Karpas-422 (cell line): ENCODE data around the gene FKTN. TPM values are rescaled to one million over a fixed set of nuclear protein-coding genes. Genes with fewer than 3 reads are reported as not detected.

ENCODE experiments used
- DNase-seq: peaks from one replicate; pipeline ENCODE4 v3.0.0-alpha.2; 2015
- H2AFZ ChIP-seq: fragments of 200-600 bp; sonication (generic); 2 replicates; pipeline ENCODE4 v1.6.1; 2014; ENCODE audit warnings: antibody characterized with exemption, low read length, mixed read lengths
- H3K27ac ChIP-seq: fragments of 200-600 bp; sonication (generic); 2 replicates; pipeline ENCODE4 v1.5.1; 2014; ENCODE audit warnings: mild to moderate bottlenecking, low read length, moderate library complexity
- H3K27me3 ChIP-seq: fragments of 200-600 bp; sonication (generic); 2 replicates; pipeline ENCODE4 v1.6.1; 2014; ENCODE audit warnings: low read length, mixed read lengths
- H3K36me3 ChIP-seq: fragments of 200-600 bp; sonication (generic); 2 replicates; pipeline ENCODE4 v1.6.1; 2014; ENCODE audit warnings: low read length, mixed read lengths; ENCODE audit not compliant: insufficient read depth
- H3K4me1 ChIP-seq: fragments of 200-600 bp; sonication (generic); 2 replicates; pipeline ENCODE4 v1.6.1; 2014; ENCODE audit warnings: mild to moderate bottlenecking, low read length, mixed read lengths
- H3K4me2 ChIP-seq: fragments of 200-600 bp; sonication (generic); 2 replicates; pipeline ENCODE4 v1.6.1; 2014; ENCODE audit warnings: low read length, low read depth, mild to moderate bottlenecking; ENCODE audit not compliant: poor library complexity, severe bottlenecking
- H3K4me3 ChIP-seq: fragments of 200-600 bp; sonication (generic); 2 replicates; pipeline ENCODE4 v1.5.1; 2014; ENCODE audit warnings: mild to moderate bottlenecking, antibody characterized with exemption, low read length, mixed read lengths
- H3K79me2 ChIP-seq: fragments of 200-600 bp; sonication (generic); 2 replicates; pipeline ENCODE4 v1.6.1; 2014; ENCODE audit warnings: mild to moderate bottlenecking, low read length, mixed read lengths
- H3K9ac ChIP-seq: fragments of 200-600 bp; sonication (generic); 2 replicates; pipeline ENCODE4 v1.6.0; 2014; ENCODE audit warnings: low read length
- H3K9me2 ChIP-seq: fragments of 200-600 bp; sonication (generic), shearing (Covaris generic); replicated peaks from 2 replicates; pipeline ENCODE4 v1.6.0; 2014; ENCODE audit warnings: mild to moderate bottlenecking, low read length, moderate library complexity; ENCODE audit not compliant: insufficient read depth
- H3K9me3 ChIP-seq: fragments of 300-700, 200-600 bp; sonication (generic); 2 replicates; pipeline ENCODE4 v1.6.1; 2014; ENCODE audit warnings: low read length, mixed read lengths
- H4K20me1 ChIP-seq: fragments of 200-600 bp; sonication (generic); 2 replicates; pipeline ENCODE4 v1.6.1; 2014; ENCODE audit warnings: mild to moderate bottlenecking, antibody characterized with exemption, low read length, low read depth; ENCODE audit not compliant: insufficient read depth
- total RNA-seq: library from RNA; depleted of rRNA; stranded (reverse); fragments of >200 nt; shearing (Covaris generic); gene quantifications from 2 replicates; pipeline ENCODE4 v1.2.3, GENCODE V29; 2014; ENCODE audit warnings: low replicate concordance

The FKTN gene
- total RNA-seq, 1 experiment from 2014 or later: 22.0 TPM

DNA sequence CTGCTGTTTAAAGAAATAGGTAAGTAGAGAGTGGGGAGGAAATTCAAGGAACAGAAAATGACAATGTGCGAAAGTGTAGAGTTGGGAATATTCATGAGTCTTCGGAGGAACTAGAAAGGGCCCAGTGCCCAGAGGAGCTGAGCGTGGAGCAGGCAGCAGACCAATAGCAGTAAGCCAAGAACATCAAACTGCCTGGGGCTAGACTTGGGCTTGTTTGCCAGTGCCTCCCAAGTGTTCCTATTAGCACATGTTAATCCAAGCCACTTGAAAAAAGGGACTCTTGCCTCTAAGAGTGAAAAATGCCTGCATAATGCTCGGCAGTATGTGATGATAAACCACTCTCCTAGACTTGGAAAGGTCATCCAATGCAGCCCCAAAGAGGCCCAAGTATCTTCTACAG lies 103.1 kb downstream of the FKTN start:
- Histone ChIP-seq H3K9me3 (no peaks in the 10 kb centered on the region), H3K36me3 (no peaks in the 10 kb centered on the region), H3K4me1 (peaks cover 71% of the 10 kb centered on the region), H3K9me2 (no peaks in the 10 kb centered on the region), H3K4me3 (0 out of 2 replicates have a peak overlapping the region, but pooled peaks have one; percentile 24), H3K9ac (0 out of 2 replicates have a peak overlapping the region, but pooled peaks have one; percentile 2), H2AFZ (no peak overlapping the region), H3K79me2 (no peaks in the 10 kb centered on the region), H3K27ac (peak overlapping the region; percentile 82), H4K20me1 (no peaks in the 10 kb centered on the region), H3K27me3 (no peaks in the 10 kb centered on the region), H3K4me2 (peak overlapping the region; percentile 62)
- DNase-seq: no peak

DNA sequence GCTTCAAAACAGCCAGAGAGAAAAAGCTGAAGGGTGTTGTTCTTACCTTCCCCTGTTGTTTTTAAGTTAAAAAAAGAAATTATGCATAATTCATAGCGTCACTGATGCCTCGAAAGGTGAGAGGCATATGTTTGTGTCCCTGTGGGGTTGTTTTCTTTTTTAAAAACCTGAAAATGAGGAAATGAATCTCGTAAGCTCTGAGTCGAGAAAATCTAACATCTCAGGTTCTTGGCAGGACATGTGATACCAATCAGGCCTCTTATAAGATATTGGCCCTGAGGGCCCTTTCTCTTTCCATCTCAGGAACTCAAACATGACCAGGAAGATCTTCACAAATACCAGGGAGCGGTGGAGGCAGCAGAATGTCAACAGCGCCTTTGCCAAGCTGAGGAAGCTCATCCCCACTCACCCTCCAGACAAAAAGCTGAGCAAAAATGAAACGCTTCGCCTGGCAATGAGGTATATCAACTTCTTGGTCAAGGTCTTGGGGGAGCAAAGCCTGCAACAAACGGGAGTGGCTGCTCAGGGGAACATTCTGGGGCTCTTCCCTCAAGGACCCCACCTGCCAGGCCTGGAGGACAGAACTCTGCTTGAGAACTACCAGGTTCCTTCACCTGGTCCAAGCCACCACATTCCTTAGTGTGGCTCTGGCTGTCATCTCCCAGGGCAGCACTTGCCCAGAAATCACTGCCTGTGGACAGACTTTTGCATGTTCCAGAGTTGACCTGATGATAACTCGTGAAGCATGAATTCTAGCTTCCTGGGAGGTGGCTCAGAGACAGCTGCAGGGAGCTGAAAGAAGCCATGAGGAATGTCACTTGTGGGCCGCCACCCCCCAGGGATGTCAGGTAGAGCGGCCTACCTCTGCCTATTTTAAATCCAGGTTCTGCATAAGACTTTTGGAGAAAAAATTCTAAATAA lies 104.5 kb downstream of the FKTN start, which contains the start of gene TAL2:
Gene TAL2, plus strand, starts transcription at position 274 of the 921 bp plus-strand sequence. Its CDS starts 40 bp downstream, at position 314.
- peak within 1 kb of the TSS; percentile 82 for H3K27ac ChIP-seq
- H4K20me1 ChIP-seq: no peaks in the 10 kb centered on the region
- peak; percentile 93 for DNase-seq
- H3K79me2 ChIP-seq: no peaks in the 10 kb centered on the region
- H3K4me1 ChIP-seq: peaks cover 68% of the 10 kb centered on the region
- H2AFZ ChIP-seq: no peak within 1 kb of the TSS
- H3K9me2 ChIP-seq: no peaks in the 10 kb centered on the region
- peak within 1 kb of the TSS; percentile 24 for H3K4me3 ChIP-seq
- H3K4me2 ChIP-seq: peak within 1 kb of the TSS; percentile 62
- H3K27me3 ChIP-seq: no peaks in the 10 kb centered on the region
- H3K9me3 ChIP-seq: no peaks in the 10 kb centered on the region
- peak within 1 kb of the TSS; percentile 53 for H3K9ac ChIP-seq
- H3K36me3 ChIP-seq: no peaks in the 10 kb centered on the region

DNA sequence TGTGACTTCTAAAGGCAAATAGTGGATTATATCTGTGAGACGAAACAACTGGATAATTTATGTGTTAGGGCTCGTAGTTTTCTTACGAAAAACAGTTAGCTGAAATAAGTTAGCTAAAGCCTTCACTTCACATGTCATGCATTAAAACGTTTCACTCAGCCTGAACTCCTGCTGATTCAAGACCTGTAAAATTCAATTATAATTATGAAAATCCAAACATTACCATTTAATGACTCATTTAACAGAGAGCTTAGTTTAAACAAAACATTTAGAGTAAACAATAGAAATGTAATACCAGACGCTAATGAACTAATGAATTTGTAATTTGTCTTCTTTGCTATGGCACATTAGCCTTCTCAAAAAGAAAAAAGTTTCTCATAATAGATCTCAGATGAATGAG lies 106.0 kb downstream of the FKTN start:
- H3K27me3 ChIP-seq: no peaks in the 10 kb centered on the region
- H3K4me2 ChIP-seq: no peak overlapping the region
- DNase-seq: peak; percentile 39
- H3K36me3 ChIP-seq: no peaks in the 10 kb centered on the region
- H3K27ac ChIP-seq: peak overlapping the region; percentile 25; the same call in 1 of the 2 replicates
- H3K9me2 ChIP-seq: no peaks in the 10 kb centered on the region
- no peak overlapping the region for H3K4me3 ChIP-seq
- no peak overlapping the region for H3K9ac ChIP-seq
- no peaks in the 10 kb centered on the region for H3K9me3 ChIP-seq
- no peaks in the 10 kb centered on the region for H3K79me2 ChIP-seq
- no peak overlapping the region for H2AFZ ChIP-seq
- H4K20me1 ChIP-seq: no peaks in the 10 kb centered on the region
- peaks cover 61% of the 10 kb centered on the region for H3K4me1 ChIP-seq

DNA sequence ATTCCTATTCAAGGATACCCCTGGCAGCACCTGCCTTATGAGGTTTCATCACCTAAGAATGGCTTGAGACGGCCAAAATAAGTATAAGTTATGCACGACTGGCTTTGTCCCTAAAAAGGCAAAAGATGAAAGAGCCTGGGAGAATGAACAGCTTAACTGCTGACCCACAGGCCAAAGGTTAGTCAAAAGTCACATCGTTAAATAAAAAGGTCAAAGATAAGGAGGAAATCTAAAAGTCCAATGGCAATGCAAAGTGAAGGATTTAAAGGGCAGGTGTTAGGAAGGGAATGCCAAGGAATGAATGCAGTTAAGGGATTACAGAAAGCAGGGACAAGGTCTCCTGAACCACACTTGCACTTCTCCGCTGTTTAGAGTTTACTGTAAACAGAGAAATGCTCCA lies 109.9 kb downstream of the FKTN start:
- H2AFZ ChIP-seq: no peak overlapping the region
- H3K9me2 ChIP-seq: no peaks in the 10 kb centered on the region
- no peaks in the 10 kb centered on the region for H3K9me3 ChIP-seq
- peaks cover 67% of the 10 kb centered on the region for H3K4me1 ChIP-seq
- H3K4me3 ChIP-seq: no peak overlapping the region
- H3K79me2 ChIP-seq: no peaks in the 10 kb centered on the region
- peak; percentile 38 for DNase-seq
- H3K36me3 ChIP-seq: no peaks in the 10 kb centered on the region
- H4K20me1 ChIP-seq: no peaks in the 10 kb centered on the region
- H3K4me2 ChIP-seq: no peak overlapping the region
- no peaks in the 10 kb centered on the region for H3K27me3 ChIP-seq
- peak overlapping the region; percentile 31 for H3K27ac ChIP-seq
- no peak overlapping the region for H3K9ac ChIP-seq

DNA sequence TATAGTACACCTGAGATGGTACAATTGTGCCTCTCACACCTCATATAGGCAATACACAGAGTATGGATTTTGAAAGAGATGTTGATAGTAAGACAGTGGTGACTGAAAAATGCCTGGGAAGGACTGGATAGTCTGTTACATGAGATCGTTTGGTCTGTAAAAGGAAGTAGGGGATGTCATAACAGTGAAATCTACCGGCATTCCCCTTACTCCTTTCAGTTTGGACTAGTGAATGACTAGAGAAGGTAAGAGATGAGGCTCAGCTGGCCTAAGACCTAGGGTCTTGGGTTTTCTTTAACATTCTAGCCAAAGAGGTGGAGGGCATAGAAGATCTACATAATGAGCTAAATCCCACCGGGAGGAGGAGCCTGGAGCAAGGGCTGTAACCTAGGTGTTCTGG lies 112.4 kb downstream of the FKTN start:
- H3K36me3 ChIP-seq: no peaks in the 10 kb centered on the region
- no peaks in the 10 kb centered on the region for H3K79me2 ChIP-seq
- DNase-seq: peak; percentile 41
- peaks cover 71% of the 10 kb centered on the region for H3K4me1 ChIP-seq
- no peaks in the 10 kb centered on the region for H4K20me1 ChIP-seq
- H3K4me2 ChIP-seq: no peak overlapping the region
- no peak overlapping the region for H3K9ac ChIP-seq
- H3K27me3 ChIP-seq: no peaks in the 10 kb centered on the region
- no peak overlapping the region for H3K4me3 ChIP-seq
- H3K9me3 ChIP-seq: no peaks in the 10 kb centered on the region
- no peaks in the 10 kb centered on the region for H3K9me2 ChIP-seq
- H3K27ac ChIP-seq: peak overlapping the region; percentile 98
- H2AFZ ChIP-seq: no peak overlapping the region

DNA sequence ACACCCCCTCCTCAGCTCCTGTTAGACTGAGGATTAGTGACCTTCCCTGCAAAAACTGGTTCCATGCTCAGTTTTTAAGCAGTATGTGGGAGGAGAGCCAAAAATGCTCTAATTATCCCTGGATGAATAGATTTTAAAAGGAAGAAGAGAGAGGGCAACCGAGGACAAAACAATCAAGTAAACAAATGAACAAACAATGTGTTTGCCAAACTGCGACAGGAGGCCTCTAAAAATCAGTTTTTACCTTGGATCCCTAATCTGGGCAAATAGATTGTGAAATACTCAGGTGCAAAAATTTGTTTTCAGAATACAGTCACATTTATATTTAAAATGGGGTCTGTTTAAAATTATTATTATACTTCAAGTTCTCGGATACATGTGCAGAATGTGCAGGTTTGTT lies 112.8 kb downstream of the FKTN start:
- Histone ChIP-seq H3K4me3 (no peak overlapping the region), H3K4me1 (peaks cover 76% of the 10 kb centered on the region), H3K27ac (peak overlapping the region; percentile 98), H3K79me2 (no peaks in the 10 kb centered on the region), H3K27me3 (no peaks in the 10 kb centered on the region), H3K36me3 (no peaks in the 10 kb centered on the region), H3K4me2 (peak overlapping the region; percentile 68), H2AFZ (no peak overlapping the region), H3K9me3 (no peaks in the 10 kb centered on the region), H4K20me1 (no peaks in the 10 kb centered on the region), H3K9ac (no peak overlapping the region), H3K9me2 (no peaks in the 10 kb centered on the region)
- no peak for DNase-seq

DNA sequence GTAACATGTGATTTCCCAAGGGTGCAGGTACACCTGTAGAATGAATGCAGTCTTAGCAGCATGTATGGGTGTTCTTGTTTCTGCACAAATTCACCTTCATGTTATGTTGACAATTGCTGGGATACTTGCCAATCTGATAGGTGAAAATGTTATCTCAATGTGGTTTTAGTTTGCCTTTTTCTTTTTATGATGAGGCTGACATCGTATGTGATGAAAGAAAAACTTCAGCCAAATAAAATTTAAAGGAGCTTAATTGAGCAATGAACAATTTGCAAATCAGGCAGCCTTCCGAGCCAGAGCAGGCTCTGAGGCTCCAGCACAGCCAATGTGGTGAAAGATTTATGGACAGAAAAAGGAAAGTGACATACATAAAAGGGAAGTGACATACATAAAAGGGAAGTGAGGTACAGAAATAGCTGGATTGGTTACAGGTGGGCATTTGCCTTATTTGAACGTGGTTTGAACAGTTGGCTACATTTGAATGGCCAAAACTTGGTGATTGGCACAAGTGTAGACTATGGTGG lies 114.8 kb downstream of the FKTN start:
- no peaks in the 10 kb centered on the region for H3K79me2 ChIP-seq
- no peaks in the 10 kb centered on the region for H3K9me2 ChIP-seq
- no peaks in the 10 kb centered on the region for H3K36me3 ChIP-seq
- peaks cover 79% of the 10 kb centered on the region for H3K4me1 ChIP-seq
- peak overlapping the region; percentile 63 for H3K9ac ChIP-seq
- peak overlapping the region; percentile 35 for H3K4me3 ChIP-seq
- H3K27ac ChIP-seq: peak overlapping the region; percentile 98
- no peaks in the 10 kb centered on the region for H3K9me3 ChIP-seq
- peak overlapping the region; percentile 68 for H3K4me2 ChIP-seq
- no peaks in the 10 kb centered on the region for H3K27me3 ChIP-seq
- DNase-seq: peak; percentile 97
- H4K20me1 ChIP-seq: no peaks in the 10 kb centered on the region
- H2AFZ ChIP-seq: no peak overlapping the region

DNA sequence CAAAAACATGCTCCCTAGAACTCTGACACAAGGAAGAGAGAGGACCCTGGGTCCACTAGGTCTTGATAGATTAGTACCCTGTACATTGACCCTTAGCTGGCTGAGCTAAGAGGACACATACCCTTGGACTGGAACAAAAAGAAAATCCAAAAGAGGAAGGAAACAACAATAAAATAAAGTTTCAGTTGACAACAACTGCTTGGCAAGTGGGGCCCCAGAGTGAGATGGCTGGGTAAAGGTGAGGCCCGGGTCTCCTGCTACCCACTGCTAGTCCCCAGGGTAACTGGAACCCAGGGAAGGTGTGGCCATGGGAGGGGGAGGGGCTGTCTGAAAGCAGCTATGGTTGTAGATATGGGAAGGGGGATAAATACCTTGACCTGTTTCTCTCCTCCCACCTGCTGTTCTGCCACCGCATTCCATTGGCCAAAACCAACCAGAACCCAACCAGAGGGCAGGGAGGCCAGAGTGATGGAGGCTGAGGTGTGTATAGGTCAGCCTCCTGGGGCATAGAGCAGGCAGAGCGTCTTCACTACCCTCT lies 116.0 kb downstream of the FKTN start:
- Histone ChIP-seq H4K20me1 (no peaks in the 10 kb centered on the region), H3K4me2 (peak overlapping the region; percentile 68), H3K36me3 (no peaks in the 10 kb centered on the region), H2AFZ (no peak overlapping the region), H3K4me3 (peak overlapping the region; percentile 35), H3K27me3 (no peaks in the 10 kb centered on the region), H3K27ac (peak overlapping the region; percentile 98), H3K9me3 (no peaks in the 10 kb centered on the region), H3K79me2 (no peaks in the 10 kb centered on the region), H3K9ac (peak overlapping the region; percentile 49), H3K4me1 (peaks cover 89% of the 10 kb centered on the region), H3K9me2 (no peaks in the 10 kb centered on the region)
- DNase-seq: peak; percentile 50
